ENCODE measurements around the gene GPANK1. TPM values are rescaled to one million over a fixed set of nuclear protein-coding genes. Genes with fewer than 3 reads are reported as not detected.
A peak's percentile ranks its signal among the peaks of the same experiment; 100 is the strongest.

The GPANK1 gene
- total RNA-seq, 6 donors from 2014 or later = 12.0 to 45.1 (median 16.6) TPM

DNA sequence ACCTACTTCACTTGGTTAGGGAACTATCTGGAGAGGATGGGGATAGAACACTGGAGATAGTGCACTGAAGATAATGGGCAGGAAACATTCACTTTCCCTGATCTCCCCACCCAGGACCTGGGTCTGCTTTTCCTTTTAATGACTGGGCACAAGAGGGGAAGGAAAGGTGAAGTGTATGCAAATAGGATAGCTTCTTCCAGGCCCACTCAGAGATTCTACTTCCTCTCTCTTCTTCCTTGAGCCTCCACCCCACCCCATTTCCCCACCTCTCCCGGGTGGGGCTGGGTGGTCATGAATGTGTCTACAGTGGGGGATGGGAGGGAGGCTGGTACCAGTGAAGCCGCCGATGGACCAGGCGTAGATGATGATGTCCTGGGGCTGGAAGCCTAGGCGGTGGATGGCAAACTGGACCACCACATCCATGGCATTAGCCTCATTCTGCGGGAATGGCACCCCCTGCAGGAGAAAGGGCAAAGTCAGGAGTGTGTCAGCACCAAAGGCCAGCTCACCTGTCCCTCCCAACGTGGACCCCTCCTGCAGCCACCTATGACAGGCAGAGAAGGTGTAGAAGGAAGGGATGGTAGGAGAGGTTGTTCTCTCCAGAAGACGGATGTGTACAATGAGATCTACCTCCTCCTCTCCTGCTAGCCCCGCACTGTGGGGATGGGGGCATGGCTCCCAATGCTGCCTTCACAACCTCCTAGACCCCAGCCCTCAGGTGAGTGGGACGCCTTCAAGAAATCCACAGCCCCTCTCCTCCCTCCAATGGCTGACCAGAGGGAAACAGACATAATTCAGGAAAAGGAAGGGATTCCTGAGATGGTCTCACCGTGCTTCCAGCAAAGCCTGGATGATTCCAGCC is 24.7 kb upstream of the GPANK1 start:
- no peaks in the 10 kb centered on the region for H3K9me3 ChIP-seq
- WGBS, 2 donors = 66 to 75% methylated on average over 7 to 11 of the region's 11 CpGs
- no peak overlapping the region for H3K27ac ChIP-seq
- no peaks in the 10 kb centered on the region for H3K27me3 ChIP-seq
- H3K36me3 ChIP-seq = peaks cover 17 to 94% (median 75%) of the 10 kb centered on the region in 4 donors
- TF ChIP-seq, protein P1, sequence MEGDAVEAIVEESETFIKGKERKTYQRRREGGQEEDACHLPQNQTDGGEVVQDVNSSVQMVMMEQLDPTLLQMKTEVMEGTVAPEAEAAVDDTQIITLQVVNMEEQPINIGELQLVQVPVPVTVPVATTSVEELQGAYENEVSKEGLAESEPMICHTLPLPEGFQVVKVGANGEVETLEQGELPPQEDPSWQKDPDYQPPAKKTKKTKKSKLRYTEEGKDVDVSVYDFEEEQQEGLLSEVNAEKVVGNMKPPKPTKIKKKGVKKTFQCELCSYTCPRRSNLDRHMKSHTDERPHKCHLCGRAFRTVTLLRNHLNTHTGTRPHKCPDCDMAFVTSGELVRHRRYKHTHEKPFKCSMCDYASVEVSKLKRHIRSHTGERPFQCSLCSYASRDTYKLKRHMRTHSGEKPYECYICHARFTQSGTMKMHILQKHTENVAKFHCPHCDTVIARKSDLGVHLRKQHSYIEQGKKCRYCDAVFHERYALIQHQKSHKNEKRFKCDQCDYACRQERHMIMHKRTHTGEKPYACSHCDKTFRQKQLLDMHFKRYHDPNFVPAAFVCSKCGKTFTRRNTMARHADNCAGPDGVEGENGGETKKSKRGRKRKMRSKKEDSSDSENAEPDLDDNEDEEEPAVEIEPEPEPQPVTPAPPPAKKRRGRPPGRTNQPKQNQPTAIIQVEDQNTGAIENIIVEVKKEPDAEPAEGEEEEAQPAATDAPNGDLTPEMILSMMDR (IDR thresholded peaks at IDR 0.05) = peak in 2 of 6 experiments; percentile 9 to 11
- TF ChIP-seq POLR2A (IDR thresholded peaks at IDR 0.05) (no peak), EP300 (IDR thresholded peaks at IDR 0.05) (no peak), POLR2AphosphoS5 (IDR thresholded peaks at IDR 0.05) (no peak)
- H3K4me3 ChIP-seq = no peak overlapping the region
- H3K4me1 ChIP-seq = no peaks in the 10 kb centered on the region
- no peak for DNase-seq
- ATAC-seq (ENCODE audit: low FRiP score in 2 of 2) = no peak

DNA sequence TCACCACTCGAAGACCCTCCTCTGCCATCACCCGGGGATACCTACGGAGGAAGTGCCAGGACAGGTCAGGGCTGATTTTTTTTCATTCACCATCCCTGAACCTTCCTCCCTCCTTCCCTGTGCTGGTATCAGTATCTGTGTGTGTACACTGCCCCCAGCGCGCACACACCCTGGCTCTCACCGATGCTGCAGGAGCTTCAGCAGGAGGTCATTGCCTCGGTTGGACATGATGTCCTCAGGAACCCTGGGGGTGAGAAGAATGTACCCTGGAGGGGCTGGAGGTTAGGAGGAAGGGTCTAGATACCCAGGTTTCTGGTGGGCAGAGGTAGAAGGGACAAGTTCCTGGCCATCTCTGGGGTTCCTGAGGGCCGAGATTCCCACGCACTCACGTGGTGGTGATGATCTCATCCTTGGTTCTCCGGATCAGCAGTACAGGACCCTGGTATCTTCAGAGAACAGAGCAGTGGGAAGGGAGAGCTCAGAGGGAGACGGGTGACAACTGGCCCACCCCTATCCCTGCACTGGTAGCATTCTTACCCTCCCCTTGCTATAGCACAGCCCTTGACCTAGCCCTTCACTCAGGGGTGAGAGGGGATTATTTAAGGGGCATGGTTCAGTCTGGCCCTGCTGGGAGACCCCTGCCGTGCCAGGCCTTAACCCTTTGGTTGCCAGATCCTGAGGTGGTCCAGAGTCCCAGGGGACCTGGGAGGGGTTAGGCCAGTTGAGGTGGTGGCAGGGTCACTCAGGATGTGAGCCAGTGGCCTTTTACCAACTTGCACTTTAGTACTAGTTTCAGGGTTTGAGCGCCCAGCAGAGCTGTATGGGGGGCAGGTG is 23.3 kb upstream of the GPANK1 start:
- Histone ChIP-seq H3K4me1 (no peaks in the 10 kb centered on the region), H3K9me3 (no peaks in the 10 kb centered on the region), H3K27ac (no peak overlapping the region), H3K4me3 (no peak overlapping the region), H3K27me3 (no peaks in the 10 kb centered on the region), H3K36me3 (peaks cover 15 to 86% (median 66%) of the 10 kb centered on the region in 4 donors)
- 85 to 87% methylated on average over 13 to 14 of the region's 14 CpGs for WGBS, 2 donors
- DNase-seq (no peak), ATAC-seq (ENCODE audit: low FRiP score in 2 of 2) (no peak)
- no peak for TF ChIP-seq EP300 (IDR thresholded peaks at IDR 0.05)
- TF ChIP-seq, protein P1 (IDR thresholded peaks at IDR 0.05) = no peak
- TF ChIP-seq POLR2AphosphoS5 (IDR thresholded peaks at IDR 0.05) = no peak
- TF ChIP-seq POLR2A (IDR thresholded peaks at IDR 0.05) = no peak

DNA sequence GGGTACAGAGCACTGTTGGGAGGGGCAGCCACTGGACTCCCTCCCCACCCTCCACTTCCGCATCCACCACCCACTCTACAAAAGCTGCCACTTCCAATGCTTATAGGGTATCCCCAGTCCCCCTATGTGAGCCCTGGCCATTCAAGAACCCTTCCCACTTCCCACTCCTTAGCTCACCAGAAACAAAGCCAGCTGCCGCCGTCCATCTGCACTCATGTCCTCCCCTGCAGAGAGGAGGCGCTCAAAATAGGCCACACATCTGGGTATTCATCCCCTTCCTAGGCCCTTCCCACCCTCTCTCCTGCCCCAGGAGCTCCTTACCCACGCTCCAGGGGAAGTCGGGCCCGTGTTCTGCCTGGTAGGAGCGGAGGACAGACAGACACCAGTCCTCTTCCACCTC is 22.5 kb upstream of the GPANK1 start:
- H3K36me3 ChIP-seq = peaks cover 12 to 78% (median 59%) of the 10 kb centered on the region in 4 donors
- WGBS, 2 donors = 88 to 93% methylated on average over 8 of the region's 8 CpGs
- no peaks in the 10 kb centered on the region for H3K9me3 ChIP-seq
- H3K4me1 ChIP-seq = no peaks in the 10 kb centered on the region
- H3K27me3 ChIP-seq = no peaks in the 10 kb centered on the region
- no peak for TF ChIP-seq EP300 (IDR thresholded peaks at IDR 0.05)
- TF ChIP-seq POLR2A (IDR thresholded peaks at IDR 0.05) = no peak
- TF ChIP-seq, protein P1 (IDR thresholded peaks at IDR 0.05) = no peak
- no peak for TF ChIP-seq POLR2AphosphoS5 (IDR thresholded peaks at IDR 0.05)
- no peak overlapping the region for H3K4me3 ChIP-seq
- ATAC-seq (ENCODE audit: low FRiP score in 2 of 2) (no peak), DNase-seq (no peak)
- no peak overlapping the region for H3K27ac ChIP-seq

DNA sequence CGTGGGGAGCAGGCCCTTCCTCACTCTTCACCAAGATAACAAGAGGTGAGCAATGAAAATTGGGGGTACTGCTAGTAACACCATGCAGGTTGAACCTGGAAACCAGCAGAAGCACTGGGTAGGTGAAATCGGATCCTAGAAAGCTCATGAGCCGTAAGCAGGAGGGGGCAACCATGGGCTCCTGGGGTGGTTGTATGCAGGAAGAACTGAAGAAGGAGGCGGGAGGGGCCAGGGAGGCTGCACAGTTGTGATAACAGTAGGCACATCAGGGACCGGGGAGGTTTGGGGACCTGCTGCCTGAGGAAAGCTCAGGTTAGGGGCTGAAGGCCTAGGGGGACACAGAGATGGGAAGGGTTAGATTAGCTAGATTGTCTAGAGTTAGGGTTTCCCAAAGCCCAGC is 21.7 kb upstream of the GPANK1 start:
- no peak overlapping the region for H3K4me3 ChIP-seq
- H3K27ac ChIP-seq = no peak overlapping the region
- H3K36me3 ChIP-seq = peaks cover 7 to 70% (median 52%) of the 10 kb centered on the region in 4 donors
- TF ChIP-seq POLR2AphosphoS5 (IDR thresholded peaks at IDR 0.05) = no peak
- TF ChIP-seq, protein P1 (IDR thresholded peaks at IDR 0.05) = no peak
- no peak for TF ChIP-seq POLR2A (IDR thresholded peaks at IDR 0.05)
- no peak for TF ChIP-seq EP300 (IDR thresholded peaks at IDR 0.05)
- 88 to 91% methylated on average over 5 of the region's 5 CpGs for whole genome bisulfite sequencing, 2 donors
- no peaks in the 10 kb centered on the region for H3K27me3 ChIP-seq
- peaks cover 2 to 5% (median 3%) of the 10 kb centered on the region in 4 donors for H3K4me1 ChIP-seq
- ATAC-seq (ENCODE audit: low FRiP score in 2 of 2) (no peak), DNase-seq (no peak)
- H3K9me3 ChIP-seq = no peaks in the 10 kb centered on the region

All from upper lobe of left lung (tissue), 6 donors.